Activated CD4-positive, CD25-positive, alpha-beta regulatory T cell treated with anti-CD3 and anti-CD28 coated beads, Interleukin-2, amount 50 U/mL, for 24 hours (primary cell): ENCODE data around the gene DGKH.
"Not testable (repeated sequence)": the region's sequence is repeated elsewhere in the genome, so short reads cannot be mapped to it uniquely, and the experiment has no call there.

Source experiments
- ATAC-seq, 2 donors: fragments of 150-1000 bp; cut with Tn5 transposase; one replicate each; pipeline ENCODE4 v1.10.0; 2021; ENCODE audit warnings: mild to moderate bottlenecking in 1 of 2, moderate library complexity in 1 of 2

Gene DGKH

DNA sequence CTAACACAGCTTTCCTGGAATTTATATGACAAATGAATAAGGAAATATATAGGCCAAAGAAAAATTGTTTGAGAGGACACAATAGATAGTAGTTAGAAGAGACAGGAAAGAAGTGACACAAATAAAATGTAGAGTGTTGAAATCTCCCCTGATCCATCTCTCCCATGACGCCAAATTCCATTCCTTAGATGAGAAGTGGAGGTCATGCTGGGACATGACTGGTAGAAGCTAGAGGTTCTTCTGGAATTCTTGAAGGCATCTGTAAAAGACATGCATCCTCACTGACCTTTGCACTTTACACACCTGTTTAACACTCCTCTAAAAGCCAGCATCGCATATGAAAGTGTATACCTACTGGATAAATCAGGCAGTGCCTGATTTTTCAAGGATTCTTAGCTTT lies 67.8 kb downstream of the DGKH start:
- no peak for ATAC-seq

DNA sequence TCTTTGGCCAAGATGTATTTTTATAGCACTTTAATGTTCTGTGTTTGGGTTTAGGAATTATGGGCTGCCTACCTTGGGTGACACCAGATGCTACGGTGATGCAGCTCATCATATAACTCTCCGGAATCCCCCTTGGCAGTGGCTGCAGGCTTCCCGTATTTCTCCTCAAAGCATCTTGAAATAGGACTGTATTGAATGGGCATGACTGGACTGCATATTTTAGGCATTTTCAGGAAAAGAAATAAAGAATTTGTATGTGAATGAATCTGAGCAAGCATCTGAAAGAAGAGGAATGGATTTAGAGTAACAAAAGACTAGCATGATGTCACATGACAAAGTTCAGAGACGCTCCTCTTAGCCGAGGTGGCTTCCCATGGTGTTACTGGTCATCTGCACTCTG lies 70.6 kb downstream of the DGKH start:
- ATAC-seq: no peak

DNA sequence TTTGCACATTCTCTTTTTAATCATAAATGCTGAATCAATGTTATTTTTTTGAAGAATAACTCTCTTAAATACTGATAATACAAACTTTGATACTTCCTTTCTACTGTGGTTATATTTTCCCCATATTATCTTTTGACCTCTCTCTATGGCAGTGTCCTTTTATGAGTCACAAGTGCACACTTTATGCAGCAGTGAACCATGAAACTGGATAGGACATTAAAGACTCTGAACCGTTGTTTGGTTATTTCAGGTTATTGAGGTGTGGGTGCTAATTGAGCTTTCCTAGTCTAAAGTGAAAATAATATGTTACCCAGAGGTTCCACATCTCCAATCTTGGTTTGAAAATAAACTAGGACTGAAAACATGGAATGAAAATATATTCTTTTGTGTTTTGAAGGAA lies 71.4 kb downstream of the DGKH start:
- ATAC-seq: no peak

DNA sequence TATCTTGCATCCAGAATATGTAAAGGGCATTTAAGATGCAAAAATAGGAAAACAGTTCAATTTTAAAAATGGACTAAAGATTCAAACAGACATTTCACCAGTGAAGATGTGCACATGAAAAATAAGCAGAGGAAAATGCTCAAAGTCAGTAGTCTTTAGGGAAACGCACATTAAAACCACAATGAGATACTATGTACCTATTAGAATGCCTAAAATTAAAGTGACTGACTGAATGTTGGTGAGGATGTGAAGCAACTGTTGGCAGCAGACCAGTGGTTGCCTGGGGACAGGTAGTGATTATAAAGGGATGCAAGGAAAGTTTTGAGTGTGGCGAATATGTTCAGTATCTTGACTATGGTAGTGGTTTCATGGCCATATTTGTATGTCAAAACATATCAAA lies 75.2 kb downstream of the DGKH start:
- ATAC-seq: no peak

DNA sequence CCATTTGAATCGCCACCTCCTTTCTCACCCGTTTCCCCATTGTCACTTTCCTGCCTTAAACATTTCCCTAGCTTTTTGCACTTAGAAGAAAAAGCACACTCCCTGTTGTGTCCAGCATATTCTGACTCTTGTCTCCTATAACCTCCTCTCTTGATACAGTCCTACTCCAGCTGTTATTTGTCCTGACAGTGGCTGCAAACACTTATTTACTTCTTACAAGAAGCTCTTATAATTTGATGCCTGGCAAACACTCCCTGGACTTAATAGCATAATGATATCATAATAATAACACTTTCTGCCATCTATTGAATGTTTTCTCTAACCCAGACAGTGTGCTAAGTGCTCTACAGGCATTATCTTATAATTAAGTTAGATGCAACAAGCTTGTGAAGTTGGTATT lies 76.6 kb downstream of the DGKH start:
- no peak for ATAC-seq

DNA sequence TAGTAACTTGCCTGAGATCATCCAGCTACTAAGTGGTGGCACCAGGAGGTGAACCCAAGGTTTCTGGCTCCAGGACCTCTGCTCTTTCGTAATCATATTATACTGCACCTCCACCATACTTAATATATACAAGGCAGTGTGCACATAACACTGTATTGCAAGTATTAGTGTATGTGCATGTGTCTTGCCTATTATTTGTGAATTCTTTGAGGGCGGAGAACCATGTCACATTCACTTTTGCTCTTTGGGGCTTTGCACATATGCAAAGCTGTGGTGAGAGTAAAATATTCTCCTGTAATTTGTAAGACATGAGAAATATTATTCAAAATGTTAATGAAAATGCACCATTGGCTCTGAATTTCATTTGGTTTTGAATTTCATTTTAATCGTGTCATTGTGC lies 78.6 kb downstream of the DGKH start:
- ATAC-seq: no peak

DNA sequence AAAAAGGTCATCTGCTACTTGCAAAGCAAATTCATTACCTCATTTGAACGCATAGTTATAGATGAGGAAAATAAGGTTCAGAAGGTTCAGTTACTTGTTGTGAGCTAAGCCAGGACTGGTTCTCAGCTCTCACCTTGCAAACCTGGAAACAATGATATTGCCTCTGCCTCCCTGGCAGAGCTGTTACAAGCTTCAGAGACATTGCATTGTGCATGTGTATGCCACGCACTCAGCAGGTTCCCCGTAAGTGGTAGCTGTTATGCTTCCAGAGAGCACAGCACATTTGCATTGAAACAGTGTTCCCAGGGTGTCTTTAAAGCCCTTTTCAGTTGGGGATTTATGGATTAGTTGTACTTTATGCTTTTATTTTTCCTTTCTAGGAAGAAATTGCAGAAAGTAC lies 80.6 kb downstream of the DGKH start:
- ATAC-seq: no peak

DNA sequence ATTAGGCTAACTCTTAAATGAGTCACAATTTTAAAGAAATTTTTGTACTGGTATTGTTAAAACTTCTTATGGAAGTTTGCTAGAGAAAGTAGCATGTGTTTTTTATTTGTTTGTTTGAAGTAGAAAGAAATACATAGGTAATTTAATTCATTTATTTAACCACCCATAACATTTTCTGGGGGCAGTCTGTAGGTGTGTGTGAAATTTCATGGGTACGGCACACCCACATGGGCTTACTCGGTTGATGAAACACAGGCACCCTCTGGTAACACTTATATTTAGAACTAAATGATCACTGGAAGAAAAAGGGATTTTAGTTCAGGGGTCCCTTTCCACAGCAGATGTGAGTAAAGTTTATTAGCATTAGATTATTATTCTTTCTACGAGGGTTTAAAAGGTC lies 88.1 kb downstream of the DGKH start:
- no peak for ATAC-seq

DNA sequence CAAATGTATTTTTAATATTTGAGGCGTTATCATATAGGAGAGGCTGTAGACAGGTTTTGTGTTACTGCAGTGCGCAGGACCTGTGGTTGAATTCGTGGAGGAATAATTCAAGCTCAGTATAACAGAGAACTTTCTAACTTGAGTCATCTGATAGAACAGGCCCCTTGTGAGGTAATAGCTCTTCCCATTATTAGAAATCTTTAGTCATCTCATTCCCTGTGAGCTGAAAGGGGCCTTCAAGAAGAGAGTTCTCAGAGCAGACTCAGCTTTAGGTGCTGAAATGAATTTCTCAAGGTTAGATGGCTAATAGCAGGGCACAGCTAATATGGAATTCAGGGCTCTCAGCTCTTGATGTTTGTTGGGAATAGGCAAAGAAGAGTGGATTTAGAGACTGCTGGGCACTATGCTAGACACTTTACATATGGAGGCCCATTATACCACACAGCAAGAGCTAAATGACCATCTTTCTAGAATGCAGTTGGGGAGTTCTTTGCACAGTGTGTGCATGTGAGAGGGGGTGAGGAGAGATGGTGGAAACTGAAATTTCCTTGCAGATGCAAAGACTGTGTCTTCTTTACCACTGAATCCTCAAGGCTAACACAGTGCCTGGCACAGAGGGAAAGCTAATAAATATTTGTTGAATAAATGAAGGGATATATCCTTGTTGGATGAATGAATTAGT lies 89.5 kb downstream of the DGKH start:
- peak; percentile 41 to 66 for ATAC-seq

DNA sequence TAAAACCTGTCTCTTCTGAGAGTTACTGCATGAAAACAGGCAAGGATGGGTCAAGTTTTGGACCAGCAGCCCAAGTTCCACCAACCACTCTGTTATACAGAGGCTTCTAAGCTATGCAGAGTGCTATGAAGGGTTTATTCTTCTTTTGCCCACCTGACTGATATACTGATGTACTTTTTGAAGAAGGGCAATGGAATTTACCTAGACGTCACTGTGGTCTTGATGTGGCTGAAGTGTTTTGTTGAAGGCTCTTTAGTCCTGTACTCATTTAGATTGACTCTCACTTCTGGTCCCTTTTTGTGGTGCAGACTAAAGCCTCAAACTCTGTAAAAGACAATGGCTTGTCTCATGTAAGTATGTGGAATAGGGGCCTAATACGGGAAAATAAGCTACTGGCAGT lies 92.0 kb downstream of the DGKH start:
- ATAC-seq: no peak

DNA sequence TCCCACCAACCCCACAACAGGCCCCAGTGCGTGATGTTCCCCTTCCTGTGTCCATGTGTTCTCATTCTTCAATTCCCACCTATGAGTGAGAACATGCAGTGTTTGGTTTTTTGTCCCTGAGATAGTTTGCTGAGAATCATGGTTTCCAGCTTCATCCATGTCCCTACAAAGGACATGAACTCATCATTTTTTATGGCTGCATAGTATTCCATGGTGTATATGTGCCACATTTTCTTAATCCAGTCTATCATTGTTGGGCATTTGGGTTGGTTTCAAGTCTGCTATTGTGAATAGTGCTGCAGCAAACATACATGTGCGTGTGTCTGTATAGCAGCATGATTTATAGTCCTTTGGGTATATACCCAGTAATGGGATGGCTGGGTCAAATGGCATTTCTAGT lies 92.6 kb downstream of the DGKH start:
- not testable (repeated sequence) for ATAC-seq

DNA sequence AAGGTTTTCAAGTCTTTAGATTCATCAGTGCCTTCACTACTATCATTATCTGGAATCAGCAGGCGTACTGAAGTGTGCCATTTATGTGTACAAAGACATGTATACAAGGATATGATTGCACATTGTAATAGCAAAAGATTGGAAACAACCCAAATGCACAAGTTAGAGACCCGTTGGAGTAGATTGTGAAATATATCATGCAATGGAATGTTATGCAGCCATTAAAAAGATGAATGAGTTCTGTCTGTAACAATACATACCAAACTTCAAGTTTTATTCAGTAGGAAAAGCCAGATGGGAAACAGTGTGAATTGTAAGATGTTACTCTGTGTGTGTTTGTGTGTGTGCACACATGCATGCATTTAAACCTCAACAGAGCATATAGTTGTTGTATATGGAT lies 97.9 kb downstream of the DGKH start:
- ATAC-seq: no peak

DNA sequence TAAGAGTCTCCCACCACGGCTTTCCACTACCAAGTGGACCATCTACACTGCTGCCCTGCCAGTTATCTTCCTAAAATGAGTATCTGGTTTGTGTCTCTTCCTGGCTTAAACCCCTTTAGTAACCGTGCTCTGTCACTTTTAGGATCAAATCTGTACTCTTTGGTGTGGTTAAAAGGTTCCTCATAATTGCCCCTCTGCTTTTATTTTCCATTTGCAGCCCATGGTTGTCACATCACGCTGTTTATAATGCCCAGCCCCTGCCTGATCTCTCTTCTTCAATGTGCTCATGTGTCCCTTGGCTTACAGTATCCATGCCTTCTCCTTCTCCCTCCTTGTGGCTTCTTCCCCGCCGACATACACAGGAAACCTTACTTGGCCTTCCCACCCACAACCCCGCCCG lies 100.1 kb downstream of the DGKH start:
- ATAC-seq: no peak

DNA sequence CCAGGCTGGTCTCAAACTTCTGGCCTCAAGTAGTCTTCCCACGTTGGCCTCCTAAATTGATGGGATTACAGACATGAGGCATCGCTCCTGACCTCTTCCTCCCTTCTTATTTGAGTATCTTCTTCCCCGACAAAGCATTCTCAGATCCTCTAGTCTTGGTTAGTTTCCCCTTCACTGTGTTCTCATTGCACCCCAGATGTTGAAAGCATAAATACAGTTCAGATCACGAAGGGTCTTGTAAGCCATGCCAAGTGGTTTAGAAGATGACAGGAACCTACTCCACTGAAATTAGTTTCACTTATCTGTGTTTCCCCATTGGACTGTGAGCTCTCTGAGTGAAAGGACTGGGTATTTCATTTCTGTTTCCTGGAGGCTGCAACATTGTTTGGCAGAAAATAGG lies 100.7 kb downstream of the DGKH start:
- no peak for ATAC-seq

DNA sequence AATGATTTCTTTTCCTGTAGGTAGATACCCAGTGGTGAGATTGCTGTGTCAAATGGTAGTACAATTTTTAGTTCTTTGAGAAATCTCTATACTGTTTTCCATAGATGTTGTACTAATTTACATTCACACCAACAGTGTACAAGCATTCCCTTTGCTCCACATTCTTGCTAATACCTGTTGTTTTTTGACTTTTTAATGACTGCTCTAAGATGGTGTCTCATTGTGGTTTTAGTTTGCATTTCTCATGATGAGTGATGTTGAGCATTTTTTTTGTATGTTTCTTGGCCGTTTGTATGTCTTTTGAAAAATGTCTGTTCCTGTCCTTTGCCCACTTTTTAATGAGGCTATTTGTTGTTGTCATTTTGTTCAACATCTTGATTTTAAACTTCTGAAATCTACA lies 103.3 kb downstream of the DGKH start:
- no peak for ATAC-seq

DNA sequence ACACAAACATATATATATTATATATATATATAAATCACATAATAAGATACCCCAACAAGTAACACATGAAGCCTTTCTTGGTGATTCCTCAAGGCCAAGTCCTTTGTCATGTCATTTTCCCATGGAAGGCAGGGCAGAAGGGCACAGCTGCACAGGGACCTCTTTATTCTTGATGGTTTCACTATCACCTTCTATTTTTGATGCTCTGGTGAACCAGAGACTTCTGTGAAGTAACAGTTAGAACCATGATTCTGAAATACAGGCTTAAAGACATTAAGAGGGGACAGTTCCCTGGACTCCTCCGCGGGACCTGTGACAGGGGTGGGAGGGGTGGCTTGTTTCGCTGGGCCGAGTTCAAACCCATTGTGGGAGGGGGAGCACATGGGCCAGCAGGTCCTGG lies 104.0 kb downstream of the DGKH start:
- no peak for ATAC-seq

DNA sequence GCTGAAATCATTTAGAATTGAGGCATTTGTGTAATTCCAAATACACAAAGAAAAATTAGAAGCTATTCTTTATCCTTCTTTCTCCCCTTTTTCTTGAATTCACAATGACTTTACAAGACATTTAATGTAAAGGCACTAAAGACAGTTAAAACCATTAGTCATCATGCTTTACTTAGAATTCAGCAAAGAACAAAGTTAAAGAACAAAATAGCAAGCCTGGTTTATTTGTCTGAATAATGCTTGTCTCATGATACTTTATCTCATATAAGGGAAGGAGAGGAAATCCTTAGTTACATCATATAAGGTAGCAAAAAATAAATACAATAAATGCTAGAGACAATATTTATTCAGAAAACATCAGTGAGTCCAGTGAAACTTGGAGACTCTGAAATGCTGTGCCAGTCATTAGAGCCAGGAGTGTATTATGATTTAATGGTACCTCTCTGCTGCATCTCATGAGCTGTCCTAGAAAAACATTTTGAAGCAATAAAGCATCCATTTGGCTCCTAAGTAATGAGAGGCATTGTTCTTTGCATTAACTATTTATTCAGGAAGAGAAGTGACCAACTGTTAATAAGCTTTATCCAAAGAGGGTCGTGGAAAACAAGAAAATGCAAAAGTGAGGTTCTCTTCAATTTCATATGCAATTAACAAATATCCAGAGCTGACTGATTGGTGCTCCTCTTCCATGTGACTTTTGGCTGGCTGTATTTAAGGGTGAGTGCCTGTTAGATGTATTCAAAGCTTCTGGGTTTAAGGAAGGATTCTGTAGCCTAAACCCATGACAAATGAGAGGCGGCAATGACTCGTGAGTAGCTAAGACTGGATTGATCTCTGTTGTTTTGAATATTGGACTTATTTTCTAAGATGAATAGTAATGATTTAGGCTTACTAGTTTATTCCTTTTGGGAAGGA lies 105.0 kb downstream of the DGKH start:
- no peak for ATAC-seq

DNA sequence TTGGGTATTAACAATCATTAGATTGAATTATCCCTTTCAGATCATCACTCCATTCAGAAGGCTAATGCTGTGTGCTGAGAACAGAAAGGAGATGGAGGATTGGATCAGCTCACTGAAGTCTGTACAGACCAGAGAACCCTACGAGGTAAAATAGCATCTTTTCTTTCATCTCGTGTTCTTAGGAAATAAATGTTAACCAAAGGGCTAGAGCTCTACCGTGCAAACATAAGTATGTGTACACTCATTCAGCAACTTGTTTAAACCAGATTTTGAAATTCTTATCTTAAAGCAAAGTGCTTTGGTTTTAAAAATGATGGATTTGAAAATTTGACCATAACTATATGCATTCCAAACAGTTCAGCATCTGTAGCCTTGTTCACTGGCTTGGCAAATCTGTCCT lies 106.8 kb downstream of the DGKH start:
- no peak for ATAC-seq

DNA sequence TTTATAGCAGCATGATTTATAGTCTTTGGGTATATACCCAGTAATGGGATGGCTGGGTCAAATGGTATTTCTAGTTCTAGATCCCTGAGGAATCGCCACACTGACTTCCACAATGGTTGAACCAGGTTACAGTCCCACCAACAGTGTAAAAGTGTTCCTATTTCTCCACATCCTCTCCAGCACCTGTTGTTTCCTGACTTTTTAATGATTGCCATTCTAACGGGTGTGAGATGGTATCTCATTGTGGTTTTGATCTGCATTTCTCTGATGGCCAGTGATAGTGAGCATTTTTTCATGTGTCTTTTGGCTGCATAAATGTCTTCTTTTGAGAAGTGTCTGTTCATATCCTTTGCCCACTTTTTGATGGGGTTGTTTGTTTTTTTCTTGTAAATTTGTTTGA lies 114.9 kb downstream of the DGKH start:
- ATAC-seq: not testable (repeated sequence)

DNA sequence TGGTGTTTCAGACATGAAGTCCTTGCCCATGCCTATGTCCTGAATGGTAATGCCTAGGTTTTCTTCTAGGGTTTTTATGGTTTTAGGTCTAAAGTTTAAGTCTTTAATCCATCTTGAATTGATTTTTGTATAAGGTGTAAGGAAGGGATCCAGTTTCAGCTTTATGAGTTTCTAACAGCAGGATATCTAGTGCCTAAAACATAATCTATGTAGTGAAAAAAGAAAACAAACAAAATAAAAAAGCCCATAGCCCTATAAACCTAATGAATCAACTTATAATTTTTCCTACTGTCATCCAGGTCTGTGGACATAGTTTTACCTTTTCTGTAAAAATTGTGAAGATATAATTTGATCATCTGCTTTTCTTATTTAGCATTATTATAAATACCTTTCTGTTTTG lies 115.5 kb downstream of the DGKH start:
- ATAC-seq: not testable (repeated sequence)

DNA sequence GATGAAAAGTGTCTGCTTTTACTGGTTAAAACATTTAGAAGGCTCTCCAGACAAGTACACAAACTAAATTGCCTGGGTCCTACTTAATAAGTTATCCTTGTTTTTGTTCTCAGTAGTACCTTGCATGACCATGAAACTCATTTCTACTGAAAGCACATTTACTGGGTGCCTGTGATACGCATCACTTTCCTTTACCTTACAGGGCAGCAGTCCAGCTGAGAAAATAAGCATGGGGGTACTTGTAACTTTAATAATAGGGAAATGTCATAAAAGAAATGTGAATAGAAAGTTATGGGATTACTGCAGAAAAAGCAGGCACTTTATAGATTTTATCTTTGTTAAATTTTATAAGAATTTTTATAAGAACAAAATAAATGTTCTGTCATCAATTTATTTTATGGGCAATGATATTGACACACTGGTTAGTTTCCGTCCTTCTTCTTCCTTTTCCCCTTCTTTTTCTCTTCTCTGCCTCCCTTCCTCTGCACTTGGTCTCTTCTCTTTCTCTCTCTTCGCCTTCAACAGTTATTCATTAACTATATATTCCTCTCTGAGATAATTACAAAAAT lies 116.2 kb downstream of the DGKH start:
- no peak for ATAC-seq

DNA sequence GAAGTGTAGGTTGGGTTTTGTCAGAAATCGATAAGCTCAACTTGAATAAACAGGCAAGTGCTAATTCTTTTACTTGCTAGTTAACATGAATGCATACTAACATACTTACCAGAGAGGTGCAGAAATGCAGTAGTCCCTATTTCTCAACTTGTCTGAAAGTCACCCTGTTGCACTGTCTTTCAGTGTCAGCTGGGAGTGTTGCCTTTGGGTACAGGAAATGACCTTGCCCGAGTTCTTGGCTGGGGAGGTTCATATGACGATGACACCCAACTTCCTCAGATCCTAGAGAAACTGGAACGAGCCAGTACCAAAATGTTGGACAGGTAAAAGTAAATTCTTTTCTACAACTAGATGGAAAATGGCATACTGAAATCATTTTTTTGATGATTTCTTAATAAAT lies 120.0 kb downstream of the DGKH start:
- no peak for ATAC-seq

DNA sequence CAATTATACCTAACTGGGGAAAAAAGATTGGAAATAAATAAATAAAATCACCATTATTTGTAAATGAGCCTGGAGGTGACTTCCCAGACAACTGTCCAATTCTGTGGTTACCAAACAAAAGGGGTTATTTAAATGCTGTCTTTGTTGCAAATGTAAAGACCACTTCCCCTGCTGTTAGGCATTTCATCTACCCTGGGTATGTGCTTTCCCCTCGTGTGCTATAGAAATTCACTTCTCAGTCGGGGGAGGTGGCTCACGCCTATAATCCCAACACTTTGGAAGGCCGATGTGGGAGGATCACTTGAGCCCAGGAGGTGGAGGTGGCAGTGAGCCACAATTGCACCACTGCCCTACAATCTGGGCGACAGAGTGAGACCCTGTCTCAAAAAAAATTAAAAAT lies 121.6 kb downstream of the DGKH start:
- no peak for ATAC-seq

DNA sequence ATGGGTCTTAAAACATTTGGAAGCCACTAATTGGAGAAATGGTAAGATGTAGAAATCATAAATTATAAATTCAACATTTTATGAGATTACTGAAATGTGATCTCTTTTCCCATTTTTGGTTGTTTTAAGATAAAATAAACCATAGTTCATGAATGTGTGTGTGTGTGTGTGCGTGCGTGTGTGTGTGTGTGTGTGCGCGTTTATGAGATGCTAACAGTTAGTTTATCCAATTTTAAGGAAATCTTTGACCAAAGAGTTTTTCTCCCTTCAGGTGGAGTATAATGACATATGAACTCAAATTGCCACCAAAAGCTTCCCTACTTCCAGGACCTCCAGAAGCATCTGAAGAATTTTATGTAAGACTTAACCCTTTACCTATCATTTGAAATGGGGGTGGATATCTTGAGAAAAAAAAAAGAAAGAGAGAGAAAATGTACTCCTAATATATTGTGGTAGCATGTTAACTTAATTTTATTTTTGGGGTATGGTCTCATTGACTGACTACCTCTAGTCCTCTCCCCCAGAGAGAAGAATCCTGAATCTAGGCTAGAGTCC lies 125.4 kb downstream of the DGKH start:
- no peak for ATAC-seq
